Limb (tissue), 2 donors: ENCODE results near the gene SIVA1.
"Not testable (repeated sequence)": the region's sequence is repeated elsewhere in the genome, so short reads cannot be mapped to it uniquely, and the experiment has no call there.

Source experiments
- DNase-seq, 2 donors: peaks; one replicate each; pipeline ENCODE4 v3.0.0-alpha.2; 2016; ENCODE audit errors: extremely low spot score in 2 of 2

Gene SIVA1

GRCh38 chr14:104750753-104751057 lies 2.2 kb upstream of the SIVA1 start:
- not testable (repeated sequence) for DNase-seq

DNA sequence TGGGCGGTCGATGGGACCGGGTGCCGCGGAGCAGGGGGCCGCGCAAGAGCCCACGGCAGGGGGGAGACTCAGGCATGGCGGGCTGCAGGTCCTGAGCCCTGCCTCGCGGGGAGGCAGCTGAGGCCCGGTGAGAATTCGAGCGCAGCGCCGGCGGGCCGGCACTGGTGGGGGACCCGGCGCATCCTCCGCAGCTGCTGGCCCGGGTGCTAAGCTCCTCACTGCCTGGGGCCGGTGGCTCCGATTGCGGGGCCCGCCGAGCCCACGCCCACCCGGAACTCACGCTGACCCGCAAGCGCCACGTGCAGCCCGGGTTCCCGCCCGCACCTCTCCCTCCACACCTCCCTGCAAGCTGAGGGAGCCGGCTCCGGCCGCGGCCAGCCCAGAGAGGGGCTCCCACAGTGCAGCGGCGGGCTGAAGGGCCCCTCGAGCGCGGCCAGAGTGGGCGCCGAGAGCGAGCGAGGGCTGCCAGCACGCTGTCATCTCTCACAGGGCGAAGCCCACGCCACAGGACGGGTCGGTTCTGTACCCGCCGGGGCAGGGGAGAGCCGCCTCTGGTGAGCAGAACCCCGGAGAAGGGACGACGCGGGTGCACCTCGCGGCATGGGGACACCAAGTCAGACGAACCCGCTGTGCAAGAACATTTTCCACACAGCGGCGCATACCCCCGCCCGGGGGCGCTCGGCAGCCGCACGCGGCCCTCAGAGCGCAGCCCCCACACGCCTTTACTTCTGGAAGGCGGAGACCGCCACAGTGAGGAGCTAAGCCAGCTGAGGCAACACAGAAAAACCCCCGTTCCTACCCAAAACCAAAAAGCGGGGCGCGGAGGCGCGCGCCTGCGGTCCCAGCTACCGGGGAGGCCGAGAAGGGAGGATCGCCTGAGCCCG lies 1.2 kb upstream of the SIVA1 start:
- DNase-seq = peak in 1 of 2 donors; percentile 51

- DNase-seq = no peak
Observed at GRCh38 chr14:104752423-104752734, 568 bp upstream of the SIVA1 start.

- no peak for DNase-seq
Observed at GRCh38 chr14:104753528-104754212, 723 bp downstream of the SIVA1 start.

DNA sequence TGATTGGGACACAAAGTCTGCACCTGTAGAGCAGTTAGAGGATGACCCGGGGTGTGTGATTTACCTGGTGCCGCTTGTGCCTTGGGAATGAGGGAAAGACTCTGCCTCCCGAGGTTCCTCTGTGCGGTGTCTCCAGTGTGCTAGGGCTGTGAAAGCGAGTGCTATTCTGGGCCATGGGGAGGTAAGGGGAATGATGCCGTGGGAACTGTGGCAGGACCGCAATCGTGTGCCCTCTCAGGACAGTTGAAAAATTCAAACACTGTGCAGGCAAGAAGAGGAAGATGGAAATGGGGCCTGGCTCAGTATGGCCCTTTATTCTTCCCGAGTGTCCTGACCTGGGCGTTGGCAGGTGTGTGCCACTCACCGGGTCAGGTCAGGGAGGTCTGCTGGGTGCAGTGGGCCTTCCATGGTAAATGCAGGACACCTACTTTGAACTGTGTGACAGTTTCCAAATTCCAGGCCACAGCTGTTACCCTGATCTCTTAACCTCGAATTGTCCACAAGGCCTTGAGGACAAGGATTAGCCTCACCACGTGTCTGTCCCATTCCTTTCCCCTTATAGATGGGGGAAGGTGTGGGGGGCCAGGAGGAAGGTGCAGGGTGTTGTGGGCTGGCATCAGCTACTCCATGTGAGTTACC lies 1.4 kb downstream of the SIVA1 start:
- no peak for DNase-seq

DNA sequence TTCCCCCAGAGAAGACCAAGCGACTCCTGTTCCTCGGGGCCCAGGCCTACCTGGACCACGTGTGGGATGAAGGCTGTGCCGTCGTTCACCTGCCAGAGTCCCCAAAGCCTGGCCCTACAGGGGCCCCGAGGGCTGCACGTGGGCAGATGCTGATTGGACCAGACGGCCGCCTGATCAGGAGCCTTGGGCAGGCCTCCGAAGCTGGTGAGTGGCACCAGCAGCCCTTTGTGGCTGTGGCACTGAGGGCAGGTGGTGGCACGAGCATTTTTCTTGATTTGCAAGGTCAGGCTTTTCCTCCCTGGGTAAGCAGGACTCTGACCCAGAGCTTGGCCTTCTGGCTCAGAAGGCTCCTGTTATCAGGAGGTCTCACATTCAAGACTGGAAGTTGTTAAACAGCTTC lies 2.7 kb downstream of the SIVA1 start:
- no peak for DNase-seq

DNA sequence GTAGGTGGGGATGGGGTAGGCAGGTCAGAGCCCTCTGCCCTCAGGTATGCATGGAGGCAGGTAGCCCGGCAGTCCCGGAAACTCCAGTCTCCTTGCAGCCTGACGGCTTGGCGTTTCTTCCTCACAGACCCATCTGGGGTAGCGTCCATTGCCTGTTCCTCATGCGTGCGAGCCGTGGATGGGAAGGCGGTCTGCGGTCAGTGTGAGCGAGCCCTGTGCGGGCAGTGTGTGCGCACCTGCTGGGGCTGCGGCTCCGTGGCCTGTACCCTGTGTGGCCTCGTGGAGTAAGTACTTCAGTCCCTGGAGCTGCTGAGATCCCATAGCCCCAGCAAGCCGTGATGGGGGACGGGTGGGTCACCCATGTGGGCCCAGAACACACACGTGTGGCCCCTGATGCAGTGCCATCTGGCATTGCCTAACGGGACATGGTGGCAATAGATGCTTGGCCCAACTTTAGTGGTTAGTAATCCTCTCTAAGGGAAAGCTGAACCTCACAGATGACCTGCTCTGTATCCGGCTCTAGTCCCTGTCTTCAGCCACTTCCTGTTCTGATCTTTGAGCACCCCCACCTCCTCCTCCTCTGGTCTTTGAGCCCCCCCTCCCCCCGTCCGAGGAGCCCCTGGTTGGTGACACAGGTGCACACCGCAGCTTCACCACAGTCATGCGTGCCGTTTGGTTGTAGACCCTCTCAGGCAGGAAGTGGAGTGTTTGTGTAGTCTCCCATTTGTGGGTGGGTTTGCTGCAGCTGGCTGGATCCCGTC lies 3.7 kb downstream of the SIVA1 start:
- DNase-seq = no peak

DNA sequence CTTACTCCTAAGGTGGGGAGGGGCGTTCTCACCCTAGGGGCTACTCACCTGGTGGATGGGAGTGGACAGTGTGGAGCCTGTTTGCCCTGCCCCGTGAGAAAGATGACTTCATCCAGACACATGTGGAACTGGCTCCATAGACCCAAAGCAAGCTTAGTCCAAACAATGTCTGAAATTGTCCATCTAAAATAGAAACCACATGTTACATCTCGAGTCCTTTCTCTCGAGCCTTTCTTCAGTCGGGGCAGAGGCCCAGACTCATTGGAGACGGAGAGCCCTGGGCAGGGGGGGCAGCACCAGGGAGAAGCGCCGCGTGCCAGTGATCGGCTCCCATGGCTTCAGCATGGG lies 4.3 kb downstream of the SIVA1 start:
- no peak for DNase-seq

- no peak for DNase-seq
Observed at GRCh38 chr14:104757681-104758392, 4.9 kb downstream of the SIVA1 start.

- DNase-seq = no peak
Observed at GRCh38 chr14:104758981-104759969, 6.3 kb downstream of the SIVA1 start.

- DNase-seq = no peak
Observed at GRCh38 chr14:104765517-104765916, 12.6 kb downstream of the SIVA1 start.

GRCh38 chr14:104766256-104766862 lies 13.4 kb downstream of the SIVA1 start:
- DNase-seq = no peak

- no peak for DNase-seq
Observed at GRCh38 chr14:104766863-104767633, 14.1 kb downstream of the SIVA1 start.

- no peak for DNase-seq
Observed at GRCh38 chr14:104767634-104767918, 14.6 kb downstream of the SIVA1 start.

GRCh38 chr14:104768437-104769323 lies 15.7 kb downstream of the SIVA1 start:
- DNase-seq = peak; percentile 83 to 96

DNA sequence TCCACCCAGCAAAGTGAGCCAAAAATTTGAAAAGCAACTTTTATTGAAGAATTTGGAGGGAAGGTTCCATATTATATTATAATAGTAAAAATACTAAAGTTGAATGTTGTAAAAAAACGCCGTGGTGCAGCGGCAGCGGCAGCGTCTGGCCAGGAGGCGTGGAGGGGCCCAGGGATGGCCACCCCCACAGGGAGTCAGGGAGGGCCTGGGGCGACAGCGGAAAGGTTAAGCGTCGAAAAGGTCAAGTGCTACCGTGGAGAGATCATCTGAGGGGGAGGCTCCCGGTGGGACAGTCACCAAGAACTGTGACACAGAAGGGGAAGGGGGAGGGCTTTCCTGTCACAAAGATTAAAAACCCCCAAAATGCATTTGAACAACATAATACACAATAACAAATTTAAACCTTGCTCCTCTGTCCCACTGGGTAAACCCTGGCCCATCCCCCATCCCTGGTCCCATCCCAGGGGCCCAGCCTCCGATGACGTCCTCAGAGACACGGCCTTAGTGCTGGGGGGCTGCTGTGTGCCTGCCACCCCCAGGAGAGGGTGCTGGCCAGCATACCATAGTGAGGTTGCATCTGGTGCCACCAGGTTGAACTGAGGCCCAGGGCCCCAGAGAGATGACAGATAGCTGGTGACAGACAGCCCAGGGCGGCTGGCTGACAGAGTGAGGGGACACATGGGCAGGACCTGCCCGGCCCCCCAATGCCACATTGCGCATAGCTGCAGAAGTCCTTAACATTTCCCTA lies 16.6 kb downstream of the SIVA1 start:
- DNase-seq = no peak

DNA sequence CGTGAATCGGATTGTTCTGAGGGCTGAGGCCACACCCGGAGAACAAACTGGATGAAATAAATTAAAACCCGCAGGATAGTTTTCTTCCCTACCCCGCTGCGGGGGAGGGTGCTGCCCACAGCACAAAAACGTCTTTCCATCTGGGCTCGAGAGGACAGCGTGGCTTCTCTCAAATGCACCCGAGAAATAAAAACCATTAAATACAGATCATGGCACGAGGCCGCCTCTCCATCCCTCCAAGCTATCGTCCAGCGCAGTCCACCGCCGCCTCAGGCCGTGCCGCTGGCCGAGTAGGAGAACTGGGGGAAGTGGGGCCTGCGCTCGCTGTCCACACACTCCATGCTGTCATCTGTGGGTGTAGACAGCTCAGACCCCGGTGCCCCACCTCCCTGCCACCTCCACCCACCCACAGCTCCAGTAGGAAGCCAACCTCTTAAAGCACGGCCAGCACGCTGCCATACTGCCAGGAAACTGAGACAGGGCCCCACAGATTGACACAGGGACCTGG lies 17.2 kb downstream of the SIVA1 start:
- no peak for DNase-seq
